Measurements from ENCODE around the gene NPIPA8. TPM values are rescaled to one million over a fixed set of nuclear protein-coding genes. Genes with fewer than 3 reads are reported as not detected.
"Not testable (repeated sequence)": the region's sequence is repeated elsewhere in the genome, so short reads cannot be mapped to it uniquely, and the experiment has no call there.

NPIPA8 gene
- total RNA-seq, 1 donor from 2014 or later: 0.35 TPM

GRCh38 chr16:18307241-18307640 lies 29.3 kb downstream of the NPIPA8 start:
- H3K4me3 Mint-ChIP-seq (ENCODE audit: unreplicated experiment); H3K4me1 Mint-ChIP-seq (ENCODE audit: low read depth); H3K9me3 Mint-ChIP-seq (ENCODE audit: low read depth); H3K36me3 Mint-ChIP-seq (ENCODE audit: low read depth); DNase-seq (ENCODE audit: low spot score); H3K27ac Mint-ChIP-seq (ENCODE audit: unreplicated experiment); H3K27me3 Mint-ChIP-seq (ENCODE audit: low read depth): not testable (repeated sequence)

- not testable (repeated sequence) for H3K27me3 Mint-ChIP-seq (ENCODE audit: low read depth); H3K4me3 Mint-ChIP-seq (ENCODE audit: unreplicated experiment); DNase-seq (ENCODE audit: low spot score); H3K27ac Mint-ChIP-seq (ENCODE audit: unreplicated experiment); H3K36me3 Mint-ChIP-seq (ENCODE audit: low read depth); H3K9me3 Mint-ChIP-seq (ENCODE audit: low read depth); H3K4me1 Mint-ChIP-seq (ENCODE audit: low read depth)
These were observed 30.5 kb downstream of the NPIPA8 start for GRCh38 chr16:18306066-18306465.

GRCh38 chr16:18303059-18303706 lies 33.4 kb downstream of the NPIPA8 start:
- not testable (repeated sequence) for H3K36me3 Mint-ChIP-seq (ENCODE audit: low read depth); DNase-seq (ENCODE audit: low spot score); H3K27ac Mint-ChIP-seq (ENCODE audit: unreplicated experiment); H3K4me3 Mint-ChIP-seq (ENCODE audit: unreplicated experiment); H3K27me3 Mint-ChIP-seq (ENCODE audit: low read depth); H3K9me3 Mint-ChIP-seq (ENCODE audit: low read depth); H3K4me1 Mint-ChIP-seq (ENCODE audit: low read depth)

- not testable (repeated sequence) for H3K36me3 Mint-ChIP-seq (ENCODE audit: low read depth); H3K27ac Mint-ChIP-seq (ENCODE audit: unreplicated experiment); H3K27me3 Mint-ChIP-seq (ENCODE audit: low read depth); H3K4me3 Mint-ChIP-seq (ENCODE audit: unreplicated experiment); DNase-seq (ENCODE audit: low spot score); H3K4me1 Mint-ChIP-seq (ENCODE audit: low read depth); H3K9me3 Mint-ChIP-seq (ENCODE audit: low read depth)
These were observed 38.8 kb downstream of the NPIPA8 start for GRCh38 chr16:18297714-18298113.

GRCh38 chr16:18296931-18297330 lies 39.6 kb downstream of the NPIPA8 start:
- H3K4me3 Mint-ChIP-seq (ENCODE audit: unreplicated experiment); H3K36me3 Mint-ChIP-seq (ENCODE audit: low read depth); H3K27me3 Mint-ChIP-seq (ENCODE audit: low read depth); H3K4me1 Mint-ChIP-seq (ENCODE audit: low read depth); H3K9me3 Mint-ChIP-seq (ENCODE audit: low read depth); DNase-seq (ENCODE audit: low spot score); H3K27ac Mint-ChIP-seq (ENCODE audit: unreplicated experiment): not testable (repeated sequence)

- not testable (repeated sequence) for H3K4me3 Mint-ChIP-seq (ENCODE audit: unreplicated experiment); DNase-seq (ENCODE audit: low spot score)
These were observed 42.2 kb downstream of the NPIPA8 start for GRCh38 chr16:18294371-18294770.

GRCh38 chr16:18293337-18293956 lies 43.1 kb downstream of the NPIPA8 start:
- not testable (repeated sequence) for H3K4me3 Mint-ChIP-seq (ENCODE audit: unreplicated experiment); H3K36me3 Mint-ChIP-seq (ENCODE audit: low read depth); H3K9me3 Mint-ChIP-seq (ENCODE audit: low read depth); H3K27ac Mint-ChIP-seq (ENCODE audit: unreplicated experiment); H3K27me3 Mint-ChIP-seq (ENCODE audit: low read depth); H3K4me1 Mint-ChIP-seq (ENCODE audit: low read depth); DNase-seq (ENCODE audit: low spot score)

More at GRCh38 chr16:18294371-18294770, 42.2 kb downstream of the NPIPA8 start:
- H3K4me1 Mint-ChIP-seq (ENCODE audit: low read depth); H3K9me3 Mint-ChIP-seq (ENCODE audit: low read depth); H3K27ac Mint-ChIP-seq (ENCODE audit: unreplicated experiment); H3K36me3 Mint-ChIP-seq (ENCODE audit: low read depth); H3K27me3 Mint-ChIP-seq (ENCODE audit: low read depth): not testable (repeated sequence)

- not testable (repeated sequence) for H3K36me3 Mint-ChIP-seq (ENCODE audit: low read depth); H3K4me3 Mint-ChIP-seq (ENCODE audit: unreplicated experiment); H3K27me3 Mint-ChIP-seq (ENCODE audit: low read depth); H3K27ac Mint-ChIP-seq (ENCODE audit: unreplicated experiment); H3K9me3 Mint-ChIP-seq (ENCODE audit: low read depth); DNase-seq (ENCODE audit: low spot score); H3K4me1 Mint-ChIP-seq (ENCODE audit: low read depth)
These were observed 45.6 kb downstream of the NPIPA8 start for GRCh38 chr16:18290959-18291358.

GRCh38 chr16:18286342-18286741 lies 50.2 kb downstream of the NPIPA8 start:
- not testable (repeated sequence) for H3K9me3 Mint-ChIP-seq (ENCODE audit: low read depth); H3K27ac Mint-ChIP-seq (ENCODE audit: unreplicated experiment); DNase-seq (ENCODE audit: low spot score); H3K4me1 Mint-ChIP-seq (ENCODE audit: low read depth); H3K36me3 Mint-ChIP-seq (ENCODE audit: low read depth); H3K27me3 Mint-ChIP-seq (ENCODE audit: low read depth); H3K4me3 Mint-ChIP-seq (ENCODE audit: unreplicated experiment)

- not testable (repeated sequence) for H3K4me3 Mint-ChIP-seq (ENCODE audit: unreplicated experiment); H3K4me1 Mint-ChIP-seq (ENCODE audit: low read depth); DNase-seq (ENCODE audit: low spot score); H3K36me3 Mint-ChIP-seq (ENCODE audit: low read depth); H3K9me3 Mint-ChIP-seq (ENCODE audit: low read depth); H3K27ac Mint-ChIP-seq (ENCODE audit: unreplicated experiment); H3K27me3 Mint-ChIP-seq (ENCODE audit: low read depth)
These were observed 56.2 kb downstream of the NPIPA8 start for GRCh38 chr16:18280319-18280718.

- not testable (repeated sequence) for H3K27me3 Mint-ChIP-seq (ENCODE audit: low read depth); H3K27ac Mint-ChIP-seq (ENCODE audit: unreplicated experiment); H3K4me3 Mint-ChIP-seq (ENCODE audit: unreplicated experiment); H3K9me3 Mint-ChIP-seq (ENCODE audit: low read depth); DNase-seq (ENCODE audit: low spot score); H3K4me1 Mint-ChIP-seq (ENCODE audit: low read depth); H3K36me3 Mint-ChIP-seq (ENCODE audit: low read depth)
These were observed 59.8 kb downstream of the NPIPA8 start for GRCh38 chr16:18276756-18277155.

GRCh38 chr16:18270171-18270570 lies 66.4 kb downstream of the NPIPA8 start:
- DNase-seq (ENCODE audit: low spot score); H3K4me3 Mint-ChIP-seq (ENCODE audit: unreplicated experiment); H3K27me3 Mint-ChIP-seq (ENCODE audit: low read depth); H3K9me3 Mint-ChIP-seq (ENCODE audit: low read depth); H3K27ac Mint-ChIP-seq (ENCODE audit: unreplicated experiment); H3K4me1 Mint-ChIP-seq (ENCODE audit: low read depth); H3K36me3 Mint-ChIP-seq (ENCODE audit: low read depth): not testable (repeated sequence)

Data from chondrocyte (in vitro differentiated cells).